ENCODE results near the gene FBXO28.
"Not testable (repeated sequence)": the region's sequence is repeated elsewhere in the genome, so short reads cannot be mapped to it uniquely, and the experiment has no call there.

Gene FBXO28

GRCh38 chr1:224113918-224114786, at the start of gene FBXO28:
FBXO28 (plus strand) TSS chr1:224114111; CDS start chr1:224114130, 19 bp downstream.
- peak; percentile 96 for DNase-seq (ENCODE audit: low read depth, low spot score)

- DNase-seq (ENCODE audit: low read depth, low spot score), result no peak
These were observed 49.8 kb upstream of the FBXO28 start for GRCh38 chr1:224064150-224064549.

- no peak for DNase-seq (ENCODE audit: low read depth, low spot score)
These were observed 48.5 kb upstream of the FBXO28 start for GRCh38 chr1:224065455-224065854.

- DNase-seq (ENCODE audit: low read depth, low spot score), result no peak
These were observed 46.7 kb upstream of the FBXO28 start for GRCh38 chr1:224067207-224067606.

GRCh38 chr1:224067621-224068457, 46.1 kb upstream of the FBXO28 start:
- DNase-seq (ENCODE audit: low read depth, low spot score), result no peak

GRCh38 chr1:224068458-224069072, 45.3 kb upstream of the FBXO28 start:
- no peak for DNase-seq (ENCODE audit: low read depth, low spot score)

- DNase-seq (ENCODE audit: low read depth, low spot score), result no peak
These were observed 44.8 kb upstream of the FBXO28 start for GRCh38 chr1:224069138-224069537.

GRCh38 chr1:224070521-224070920, 43.4 kb upstream of the FBXO28 start:
- DNase-seq (ENCODE audit: low read depth, low spot score), result no peak

GRCh38 chr1:224076407-224076806, 37.5 kb upstream of the FBXO28 start:
- no peak for DNase-seq (ENCODE audit: low read depth, low spot score)

- DNase-seq (ENCODE audit: low read depth, low spot score), result not testable (repeated sequence)
These were observed 34.3 kb upstream of the FBXO28 start for GRCh38 chr1:224079644-224080043.

GRCh38 chr1:224080115-224080774, 33.7 kb upstream of the FBXO28 start:
- no peak for DNase-seq (ENCODE audit: low read depth, low spot score)

GRCh38 chr1:224081604-224082003, 32.3 kb upstream of the FBXO28 start:
- DNase-seq (ENCODE audit: low read depth, low spot score), result no peak

GRCh38 chr1:224082146-224082545, 31.8 kb upstream of the FBXO28 start:
- no peak for DNase-seq (ENCODE audit: low read depth, low spot score)

GRCh38 chr1:224084867-224085266, 29.0 kb upstream of the FBXO28 start:
- no peak for DNase-seq (ENCODE audit: low read depth, low spot score)

GRCh38 chr1:224085421-224086108, 28.3 kb upstream of the FBXO28 start:
- no peak for DNase-seq (ENCODE audit: low read depth, low spot score)

- no peak for DNase-seq (ENCODE audit: low read depth, low spot score)
These were observed 26.6 kb upstream of the FBXO28 start for GRCh38 chr1:224087286-224087794.

GRCh38 chr1:224089583-224089982, 24.3 kb upstream of the FBXO28 start:
- no peak for DNase-seq (ENCODE audit: low read depth, low spot score)

- DNase-seq (ENCODE audit: low read depth, low spot score), result no peak
These were observed 23.8 kb upstream of the FBXO28 start for GRCh38 chr1:224090116-224090515.

GRCh38 chr1:224092111-224092510, 21.8 kb upstream of the FBXO28 start:
- no peak for DNase-seq (ENCODE audit: low read depth, low spot score)

- no peak for DNase-seq (ENCODE audit: low read depth, low spot score)
These were observed 21.3 kb upstream of the FBXO28 start for GRCh38 chr1:224092601-224093000.

- DNase-seq (ENCODE audit: low read depth, low spot score), result no peak
These were observed 18.6 kb upstream of the FBXO28 start for GRCh38 chr1:224095339-224095738.
